ACC112 (cell line): ENCODE results near the gene KIAA0232.

ENCODE experiments used
- H2AFZ ChIP-seq: fragments of 200-600 bp; sonication (generic); one replicate; pipeline ENCODE4 v1.6.0; 2017; ENCODE audit warnings: antibody characterized with exemption, low read length; ENCODE audit not compliant: unreplicated experiment
- H3K27ac ChIP-seq: fragments of 200-600 bp; sonication (generic); 2 replicates; pipeline ENCODE4 v1.5.1; 2014; ENCODE audit warnings: low read depth, mild to moderate bottlenecking, antibody characterized with exemption, low read length, moderate library complexity
- H3K27me3 ChIP-seq: fragments of 200-600 bp; sonication (generic); 2 replicates; pipeline ENCODE4 v1.6.1; 2014; ENCODE audit warnings: mild to moderate bottlenecking, antibody characterized with exemption, low read length, moderate library complexity, mixed read lengths; ENCODE audit not compliant: insufficient read depth
- H3K36me3 ChIP-seq: fragments of 200-600 bp; sonication (generic); 2 replicates; pipeline ENCODE4 v1.6.1; 2016; ENCODE audit warnings: mild to moderate bottlenecking, antibody characterized with exemption, low read length, moderate library complexity, mixed read lengths; ENCODE audit not compliant: insufficient read depth
- H3K4me1 ChIP-seq: fragments of 200-600 bp; sonication (generic); one replicate; pipeline ENCODE4 v1.6.1; 2016; ENCODE audit warnings: low read length, mixed read lengths; ENCODE audit not compliant: insufficient read depth, unreplicated experiment, control insufficient read depth
- H3K4me3 ChIP-seq: fragments of 200-600 bp; sonication (generic); 2 replicates; pipeline ENCODE4 v1.5.1; 2014; ENCODE audit warnings: mild to moderate bottlenecking, low read depth, low read length
- H3K79me2 ChIP-seq: fragments of 200-600 bp; sonication (generic); one replicate; pipeline ENCODE4 v1.6.0; 2016; ENCODE audit warnings: low read length; ENCODE audit not compliant: control insufficient read depth, unreplicated experiment, insufficient read depth

The KIAA0232 gene

GRCh38 chr4:6869944-6870343 lies 87.4 kb downstream of the KIAA0232 start:
- H3K27me3 ChIP-seq: no peaks in the 10 kb centered on the region
- H3K4me1 ChIP-seq: no peaks in the 10 kb centered on the region
- H2AFZ ChIP-seq: no peak overlapping the region
- H3K79me2 ChIP-seq: no peaks in the 10 kb centered on the region
- H3K27ac ChIP-seq: no peak overlapping the region
- no peaks in the 10 kb centered on the region for H3K36me3 ChIP-seq
- H3K4me3 ChIP-seq: no peak overlapping the region

GRCh38 chr4:6873291-6873690 lies 90.8 kb downstream of the KIAA0232 start:
- H3K4me3 ChIP-seq: no peak overlapping the region
- no peaks in the 10 kb centered on the region for H3K36me3 ChIP-seq
- no peak overlapping the region for H2AFZ ChIP-seq
- no peaks in the 10 kb centered on the region for H3K4me1 ChIP-seq
- no peak overlapping the region for H3K27ac ChIP-seq
- no peaks in the 10 kb centered on the region for H3K79me2 ChIP-seq
- H3K27me3 ChIP-seq: no peaks in the 10 kb centered on the region

- Histone ChIP-seq H3K36me3 (no peaks in the 10 kb centered on the region), H3K79me2 (no peaks in the 10 kb centered on the region), H3K4me3 (no peak overlapping the region), H3K27me3 (no peaks in the 10 kb centered on the region), H2AFZ (no peak overlapping the region), H3K4me1 (no peaks in the 10 kb centered on the region), H3K27ac (no peak overlapping the region)
Measured at GRCh38 chr4:6873792-6874461, 91.4 kb downstream of the KIAA0232 start.

- Histone ChIP-seq H2AFZ (no peak overlapping the region), H3K79me2 (no peaks in the 10 kb centered on the region), H3K4me1 (no peaks in the 10 kb centered on the region), H3K36me3 (no peaks in the 10 kb centered on the region), H3K4me3 (no peak overlapping the region), H3K27ac (no peak overlapping the region), H3K27me3 (no peaks in the 10 kb centered on the region)
Measured at GRCh38 chr4:6874981-6875380, 92.5 kb downstream of the KIAA0232 start.

GRCh38 chr4:6875431-6875831 lies 92.9 kb downstream of the KIAA0232 start:
- no peak overlapping the region for H3K4me3 ChIP-seq
- no peaks in the 10 kb centered on the region for H3K36me3 ChIP-seq

GRCh38 chr4:6876440-6876839 lies 93.9 kb downstream of the KIAA0232 start:
- Histone ChIP-seq H3K4me1 (no peaks in the 10 kb centered on the region), H3K36me3 (no peaks in the 10 kb centered on the region), H3K27ac (no peak overlapping the region), H3K27me3 (no peaks in the 10 kb centered on the region), H3K4me3 (no peak overlapping the region), H2AFZ (no peak overlapping the region), H3K79me2 (no peaks in the 10 kb centered on the region)

More at GRCh38 chr4:6875431-6875831, 92.9 kb downstream of the KIAA0232 start:
- no peak overlapping the region for H3K27ac ChIP-seq
- H3K79me2 ChIP-seq: no peaks in the 10 kb centered on the region
- no peaks in the 10 kb centered on the region for H3K27me3 ChIP-seq
- no peaks in the 10 kb centered on the region for H3K4me1 ChIP-seq
- H2AFZ ChIP-seq: no peak overlapping the region

- Histone ChIP-seq H3K27me3 (no peaks in the 10 kb centered on the region), H3K27ac (no peak overlapping the region), H3K36me3 (no peaks in the 10 kb centered on the region), H3K4me1 (no peaks in the 10 kb centered on the region), H3K79me2 (no peaks in the 10 kb centered on the region), H2AFZ (no peak overlapping the region), H3K4me3 (no peak overlapping the region)
Measured at GRCh38 chr4:6877067-6877466, 94.5 kb downstream of the KIAA0232 start.

GRCh38 chr4:6878451-6879059 lies 96.0 kb downstream of the KIAA0232 start:
- no peaks in the 10 kb centered on the region for H3K79me2 ChIP-seq
- no peaks in the 10 kb centered on the region for H3K4me1 ChIP-seq
- no peak overlapping the region for H2AFZ ChIP-seq
- H3K27ac ChIP-seq: no peak overlapping the region
- H3K27me3 ChIP-seq: no peaks in the 10 kb centered on the region
- no peaks in the 10 kb centered on the region for H3K36me3 ChIP-seq
- H3K4me3 ChIP-seq: no peak overlapping the region

- H3K4me1 ChIP-seq: peaks cover 3% of the 10 kb centered on the region
- no peak overlapping the region for H3K27ac ChIP-seq
- no peak overlapping the region for H2AFZ ChIP-seq
- no peaks in the 10 kb centered on the region for H3K27me3 ChIP-seq
- H3K4me3 ChIP-seq: no peak overlapping the region
- no peaks in the 10 kb centered on the region for H3K79me2 ChIP-seq
- H3K36me3 ChIP-seq: no peaks in the 10 kb centered on the region
Measured at GRCh38 chr4:6880691-6881090, 98.2 kb downstream of the KIAA0232 start.

GRCh38 chr4:6881908-6882307 lies 99.4 kb downstream of the KIAA0232 start:
- H3K36me3 ChIP-seq: no peaks in the 10 kb centered on the region
- H2AFZ ChIP-seq: no peak overlapping the region
- no peaks in the 10 kb centered on the region for H3K27me3 ChIP-seq
- H3K4me3 ChIP-seq: no peak overlapping the region
- no peak overlapping the region for H3K27ac ChIP-seq
- no peaks in the 10 kb centered on the region for H3K79me2 ChIP-seq
- H3K4me1 ChIP-seq: peaks cover 12% of the 10 kb centered on the region

GRCh38 chr4:6884341-6884870 lies 101.9 kb downstream of the KIAA0232 start:
- Histone ChIP-seq H3K4me1 (peaks cover 12% of the 10 kb centered on the region), H3K27ac (no peak overlapping the region), H3K27me3 (no peaks in the 10 kb centered on the region), H3K4me3 (no peak overlapping the region), H2AFZ (no peak overlapping the region), H3K79me2 (no peaks in the 10 kb centered on the region), H3K36me3 (no peaks in the 10 kb centered on the region)
